ENCODE data around the gene CKAP5. TPM values are rescaled to one million over a fixed set of nuclear protein-coding genes. Genes with fewer than 3 reads are reported as not detected.
"Not testable (repeated sequence)": the region's sequence is repeated elsewhere in the genome, so short reads cannot be mapped to it uniquely, and the experiment has no call there.

The CKAP5 gene
- total and polyA plus RNA-seq, 4 donors = 96.2 to 187 (median 128) TPM

DNA sequence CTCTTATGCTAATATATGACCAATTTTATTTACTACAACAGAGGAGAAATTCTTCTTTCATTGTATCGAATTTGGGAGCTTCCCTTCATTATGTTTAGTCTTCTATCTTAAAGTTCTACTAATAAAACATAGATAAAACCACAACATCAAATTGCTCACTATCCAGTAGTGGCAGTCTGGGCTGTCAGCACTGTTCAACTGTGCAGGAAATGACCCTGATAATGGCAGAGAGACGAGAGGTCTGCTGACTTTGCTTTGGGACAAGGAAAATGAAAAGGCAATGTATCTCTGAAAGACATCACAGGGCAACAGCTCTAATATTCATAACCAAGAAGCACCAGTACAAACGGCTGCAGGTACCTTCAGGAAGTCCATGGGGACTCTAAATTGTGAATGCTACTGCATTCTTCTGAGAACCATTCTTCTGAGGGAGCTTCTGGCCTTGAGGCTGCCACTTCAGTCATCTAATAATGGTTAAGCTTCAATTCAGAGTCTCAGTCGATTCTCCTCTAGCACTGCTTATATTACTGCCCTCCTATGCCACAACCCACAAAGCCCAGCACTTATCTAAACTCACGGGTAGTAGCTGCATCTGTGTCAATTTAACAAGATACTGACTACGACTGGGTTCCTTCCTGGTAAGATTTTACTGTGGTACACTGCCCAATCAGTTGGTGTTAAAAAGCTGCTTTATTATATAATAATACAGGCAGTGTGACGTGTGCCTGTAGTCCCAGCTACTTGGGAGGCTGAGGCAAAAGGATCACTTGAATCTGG lies 44.2 kb downstream of the CKAP5 start:
- WGBS (ENCODE audit: insufficient coverage) = 90% methylated on average over 2 of the region's 7 CpGs
- DNase-seq (ENCODE audit: low read depth in 4 of 6, low spot score in 6 of 6) = peak in 1 of 6 donors; percentile 9
- Histone ChIP-seq H3K4me3 (ENCODE audit: low read depth, low read length) (no peak overlapping the region), H3K27ac (ENCODE audit: low read depth, low read length) (no peak overlapping the region), H3K9me3 (ENCODE audit: control insufficient read depth, insufficient read depth, low read length) (no peaks in the 10 kb centered on the region), H3K36me3 (ENCODE audit: control insufficient read depth, insufficient read depth, low read length) (peaks cover 13% of the 10 kb centered on the region), H3K27me3 (ENCODE audit: control insufficient read depth, insufficient read depth, low read length) (no peaks in the 10 kb centered on the region), H3K4me1 (ENCODE audit: control insufficient read depth, insufficient read depth, low read length) (no peaks in the 10 kb centered on the region)

- H3K36me3 ChIP-seq (ENCODE audit: control insufficient read depth, insufficient read depth, low read length) = peaks cover 16% of the 10 kb centered on the region
- H3K9me3 ChIP-seq (ENCODE audit: control insufficient read depth, insufficient read depth, low read length) = no peaks in the 10 kb centered on the region
- DNase-seq (ENCODE audit: low read depth in 4 of 6, low spot score in 6 of 6) = no peak
- no peak overlapping the region for H3K4me3 ChIP-seq (ENCODE audit: low read depth, low read length)
- H3K27me3 ChIP-seq (ENCODE audit: control insufficient read depth, insufficient read depth, low read length) = no peaks in the 10 kb centered on the region
- no peak overlapping the region for H3K27ac ChIP-seq (ENCODE audit: low read depth, low read length)
- WGBS (ENCODE audit: insufficient coverage) = no CpG with 5 or more reads among the region's 1 CpG
- H3K4me1 ChIP-seq (ENCODE audit: control insufficient read depth, insufficient read depth, low read length) = no peaks in the 10 kb centered on the region
Observed at GRCh38 chr11:46800177-46800576, 45.9 kb downstream of the CKAP5 start.

GRCh38 chr11:46799725-46800124 lies 46.4 kb downstream of the CKAP5 start:
- not testable (repeated sequence) for H3K9me3 ChIP-seq (ENCODE audit: control insufficient read depth, insufficient read depth, low read length); H3K27ac ChIP-seq (ENCODE audit: low read depth, low read length); DNase-seq (ENCODE audit: low read depth in 4 of 6, low spot score in 6 of 6); H3K4me1 ChIP-seq (ENCODE audit: control insufficient read depth, insufficient read depth, low read length); H3K4me3 ChIP-seq (ENCODE audit: low read depth, low read length); H3K27me3 ChIP-seq (ENCODE audit: control insufficient read depth, insufficient read depth, low read length)
- WGBS (ENCODE audit: insufficient coverage) = no CpG with 5 or more reads among the region's 2 CpGs
- H3K36me3 ChIP-seq (ENCODE audit: control insufficient read depth, insufficient read depth, low read length) = peaks cover 20% of the 10 kb centered on the region

DNA sequence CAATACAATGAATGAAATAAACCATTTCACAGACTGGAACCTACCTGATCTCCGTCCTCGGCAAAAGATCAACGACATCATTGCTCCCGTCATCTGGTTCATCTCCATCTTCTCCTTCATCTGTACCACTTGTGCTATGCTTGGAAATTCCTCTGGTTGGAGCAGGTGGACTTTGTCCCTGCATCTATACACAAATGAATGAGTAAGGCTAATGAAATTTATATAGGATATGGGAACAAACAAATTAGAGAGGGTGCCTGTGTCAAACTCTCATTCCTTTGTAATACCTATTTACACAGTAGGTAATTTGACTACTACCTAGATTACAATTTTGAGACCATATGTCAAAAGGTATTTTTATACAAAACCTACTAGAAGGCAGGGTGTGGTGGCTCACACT lies 67.7 kb downstream of the CKAP5 start:
- H3K4me1 ChIP-seq (ENCODE audit: control insufficient read depth, insufficient read depth, low read length) = no peaks in the 10 kb centered on the region
- no peak for DNase-seq (ENCODE audit: low read depth in 4 of 6, low spot score in 6 of 6)
- no CpG with 5 or more reads among the region's 4 CpGs for WGBS (ENCODE audit: insufficient coverage)
- peaks cover 27% of the 10 kb centered on the region for H3K36me3 ChIP-seq (ENCODE audit: control insufficient read depth, insufficient read depth, low read length)
- no peaks in the 10 kb centered on the region for H3K27me3 ChIP-seq (ENCODE audit: control insufficient read depth, insufficient read depth, low read length)
- no peaks in the 10 kb centered on the region for H3K9me3 ChIP-seq (ENCODE audit: control insufficient read depth, insufficient read depth, low read length)
- no peak overlapping the region for H3K27ac ChIP-seq (ENCODE audit: low read depth, low read length)
- H3K4me3 ChIP-seq (ENCODE audit: low read depth, low read length) = no peak overlapping the region

GRCh38 chr11:46776878-46777277 lies 69.2 kb downstream of the CKAP5 start:
- no CpG with 5 or more reads among the region's 2 CpGs for WGBS (ENCODE audit: insufficient coverage)
- Histone ChIP-seq H3K9me3 (ENCODE audit: control insufficient read depth, insufficient read depth, low read length) (no peaks in the 10 kb centered on the region), H3K4me3 (ENCODE audit: low read depth, low read length) (no peak overlapping the region), H3K27ac (ENCODE audit: low read depth, low read length) (no peak overlapping the region), H3K36me3 (ENCODE audit: control insufficient read depth, insufficient read depth, low read length) (peaks cover 25% of the 10 kb centered on the region), H3K27me3 (ENCODE audit: control insufficient read depth, insufficient read depth, low read length) (no peaks in the 10 kb centered on the region), H3K4me1 (ENCODE audit: control insufficient read depth, insufficient read depth, low read length) (no peaks in the 10 kb centered on the region)
- no peak for DNase-seq (ENCODE audit: low read depth in 4 of 6, low spot score in 6 of 6)

DNA sequence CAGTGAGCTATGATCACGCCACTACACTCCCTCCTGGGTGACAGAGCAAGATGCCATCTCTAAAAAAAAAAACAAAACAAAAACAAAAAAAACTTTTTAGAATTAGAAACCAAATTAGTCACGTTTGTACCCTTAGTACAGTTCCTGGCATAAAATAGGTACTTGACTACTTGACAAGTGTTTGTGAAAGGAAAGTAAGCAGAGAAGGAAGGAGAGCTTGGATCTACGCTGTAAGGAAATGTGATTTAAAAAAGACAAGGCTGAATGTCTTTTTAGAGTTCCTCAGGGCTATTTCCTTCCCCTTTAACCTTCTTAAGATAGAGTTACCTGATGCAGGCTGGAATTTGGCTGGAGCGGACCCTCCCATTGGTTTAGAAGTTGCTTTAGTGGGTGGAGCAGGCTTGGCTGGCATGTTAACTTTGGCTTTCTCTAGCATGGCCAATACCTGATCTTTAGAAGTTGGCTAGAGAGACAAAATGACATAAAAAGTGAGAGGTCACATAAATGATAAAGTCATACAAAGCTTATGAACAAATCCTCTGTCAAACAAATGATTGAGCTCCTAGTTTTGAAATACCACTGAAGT lies 76.4 kb downstream of the CKAP5 start:
- no peaks in the 10 kb centered on the region for H3K9me3 ChIP-seq (ENCODE audit: control insufficient read depth, insufficient read depth, low read length)
- WGBS (ENCODE audit: insufficient coverage) = no CpG with 5 or more reads among the region's 4 CpGs
- no peak overlapping the region for H3K4me3 ChIP-seq (ENCODE audit: low read depth, low read length)
- DNase-seq (ENCODE audit: low read depth in 4 of 6, low spot score in 6 of 6) = no peak
- H3K4me1 ChIP-seq (ENCODE audit: control insufficient read depth, insufficient read depth, low read length) = no peaks in the 10 kb centered on the region
- H3K27ac ChIP-seq (ENCODE audit: low read depth, low read length) = no peak overlapping the region
- no peaks in the 10 kb centered on the region for H3K27me3 ChIP-seq (ENCODE audit: control insufficient read depth, insufficient read depth, low read length)
- peaks cover 34% of the 10 kb centered on the region for H3K36me3 ChIP-seq (ENCODE audit: control insufficient read depth, insufficient read depth, low read length)

- no peak overlapping the region for H3K4me3 ChIP-seq (ENCODE audit: low read depth, low read length)
- H3K9me3 ChIP-seq (ENCODE audit: control insufficient read depth, insufficient read depth, low read length) = no peaks in the 10 kb centered on the region
- H3K4me1 ChIP-seq (ENCODE audit: control insufficient read depth, insufficient read depth, low read length) = no peaks in the 10 kb centered on the region
- no peak overlapping the region for H3K27ac ChIP-seq (ENCODE audit: low read depth, low read length)
- WGBS (ENCODE audit: insufficient coverage) = no CpG with 5 or more reads among the region's 2 CpGs
- no peaks in the 10 kb centered on the region for H3K27me3 ChIP-seq (ENCODE audit: control insufficient read depth, insufficient read depth, low read length)
- peak in 1 of 6 donors; percentile 2 for DNase-seq (ENCODE audit: low read depth in 4 of 6, low spot score in 6 of 6)
- peaks cover 51% of the 10 kb centered on the region for H3K36me3 ChIP-seq (ENCODE audit: control insufficient read depth, insufficient read depth, low read length)
Observed at GRCh38 chr11:46766656-46767055, 79.4 kb downstream of the CKAP5 start.

- Histone ChIP-seq H3K4me1 (ENCODE audit: control insufficient read depth, insufficient read depth, low read length) (no peaks in the 10 kb centered on the region), H3K27ac (ENCODE audit: low read depth, low read length) (no peak overlapping the region), H3K9me3 (ENCODE audit: control insufficient read depth, insufficient read depth, low read length) (no peaks in the 10 kb centered on the region), H3K27me3 (ENCODE audit: control insufficient read depth, insufficient read depth, low read length) (no peaks in the 10 kb centered on the region), H3K36me3 (ENCODE audit: control insufficient read depth, insufficient read depth, low read length) (peaks cover 51% of the 10 kb centered on the region), H3K4me3 (ENCODE audit: low read depth, low read length) (no peak overlapping the region)
- no peak for DNase-seq (ENCODE audit: low read depth in 4 of 6, low spot score in 6 of 6)
Observed at GRCh38 chr11:46762248-46762647, 83.8 kb downstream of the CKAP5 start.

DNA sequence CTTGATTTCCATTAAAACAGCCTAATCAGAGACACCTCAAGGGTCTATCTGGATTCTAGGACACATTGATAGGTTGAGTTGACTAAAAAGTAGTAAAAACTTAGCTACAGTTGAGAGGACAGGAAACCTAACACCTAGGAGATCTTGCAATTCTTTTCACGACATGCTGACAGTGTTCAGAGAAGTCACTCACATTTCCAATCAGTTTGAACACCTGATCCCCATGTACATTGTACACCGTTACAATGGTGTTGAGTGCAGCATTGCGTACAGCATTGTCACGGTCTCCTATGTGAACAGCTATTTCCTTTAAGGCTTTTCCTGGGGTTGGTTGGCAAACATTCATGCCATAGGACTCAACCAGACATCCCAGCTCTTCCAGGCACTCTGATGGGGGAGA lies 84.3 kb downstream of the CKAP5 start:
- 96% methylated on average over 4 of the region's 4 CpGs for WGBS (ENCODE audit: insufficient coverage)

More for the DNA sequence above, 84.3 kb downstream of the CKAP5 start:
- DNase-seq (ENCODE audit: low read depth in 4 of 6, low spot score in 6 of 6) = no peak
- H3K4me3 ChIP-seq (ENCODE audit: low read depth, low read length) = no peak overlapping the region
- H3K27me3 ChIP-seq (ENCODE audit: control insufficient read depth, insufficient read depth, low read length) = no peaks in the 10 kb centered on the region
- H3K27ac ChIP-seq (ENCODE audit: low read depth, low read length) = no peak overlapping the region
- peaks cover 52% of the 10 kb centered on the region for H3K36me3 ChIP-seq (ENCODE audit: control insufficient read depth, insufficient read depth, low read length)
- H3K4me1 ChIP-seq (ENCODE audit: control insufficient read depth, insufficient read depth, low read length) = no peaks in the 10 kb centered on the region
- no peaks in the 10 kb centered on the region for H3K9me3 ChIP-seq (ENCODE audit: control insufficient read depth, insufficient read depth, low read length)

Measured in spinal cord (tissue), 10 donors.